ENCODE data around the gene GRIN2A.

DNA sequence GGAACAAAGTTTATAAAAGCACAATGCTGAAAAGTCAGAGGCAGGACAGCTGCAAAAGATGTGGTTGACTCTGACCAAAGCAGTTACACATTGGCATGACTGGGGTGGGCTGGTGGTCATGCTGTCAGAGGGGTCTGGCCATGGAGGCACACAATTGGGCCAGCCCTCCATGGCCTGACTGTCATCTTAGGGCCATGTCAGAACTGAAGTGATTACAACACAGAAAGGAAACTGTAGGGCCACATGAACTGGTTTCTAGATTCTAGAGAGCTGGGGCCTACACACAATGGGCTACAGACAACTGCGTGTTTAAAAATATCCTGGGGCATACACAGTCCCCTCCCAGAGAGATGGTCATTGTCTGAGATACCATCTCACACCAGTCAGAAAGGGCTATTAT lies 380.6 kb downstream of the GRIN2A start:
- TF ChIP-seq POLR2AphosphoS5 (IDR thresholded peaks at IDR 0.05; ENCODE audit: borderline replicate concordance, low read depth, low read length) (no peak), EZH2 (IDR thresholded peaks at IDR 0.05) (no peak)

All from SK-N-MC (cell line).